Type B pancreatic cell (in vitro differentiated cells): ENCODE measurements around the gene BCL11A. TPM values are rescaled to one million over a fixed set of nuclear protein-coding genes. Genes with fewer than 3 reads are reported as not detected.

Experiments used
- DNase-seq: peaks from one replicate; pipeline ENCODE4 v3.0.0; 2021; ENCODE audit warnings: mixed read lengths; ENCODE audit not compliant: unreplicated experiment; ENCODE audit errors: extremely low spot score
- H3K27ac Mint-ChIP-seq: 2 replicates; pipeline ENCODE4 v1.8.0; 2021; ENCODE audit warnings: mild to moderate bottlenecking, mixed read lengths
- H3K27me3 Mint-ChIP-seq: 2 replicates; pipeline ENCODE4 v1.8.0; 2021; ENCODE audit warnings: mixed read lengths
- H3K36me3 Mint-ChIP-seq: 2 replicates; pipeline ENCODE4 v1.8.0; 2021; ENCODE audit warnings: mixed read lengths
- H3K4me1 Mint-ChIP-seq: one replicate; pipeline ENCODE4 v1.8.0; 2021; ENCODE audit warnings: mixed read lengths; ENCODE audit not compliant: unreplicated experiment
- H3K4me3 Mint-ChIP-seq: 2 replicates; pipeline ENCODE4 v1.8.0; 2021; ENCODE audit warnings: mild to moderate bottlenecking, mixed read lengths
- H3K9me3 Mint-ChIP-seq: 2 replicates; pipeline ENCODE4 v1.8.0; 2021; ENCODE audit warnings: mixed read lengths
- CTCF ChIP-seq: fragments of 200-600 bp; sonication (generic); conservative IDR thresholded peaks from 2 replicates; pipeline ENCODE4 v1.5.0; 2021; ENCODE audit warnings: antibody characterized with exemption, mild to moderate bottlenecking
- total RNA-seq: library from RNA; stranded (reverse); gene quantifications from 2 replicates; pipeline ENCODE4 v1.2.1, GENCODE V29; 2021; ENCODE audit warnings: low replicate concordance

The BCL11A gene
- total RNA-seq, 1 donor from 2014 or later = 53.1 TPM

GRCh38 chr2:60519231-60519863 lies 34.1 kb downstream of the BCL11A start:
- Mint-ChIP-seq H3K9me3 (no peaks in the 10 kb centered on the region), H3K4me3 (peak overlapping the region; percentile 29), H3K27me3 (no peaks in the 10 kb centered on the region), H3K4me1 (peaks cover 55% of the 10 kb centered on the region), H3K36me3 (peaks cover 38% of the 10 kb centered on the region), H3K27ac (no peak overlapping the region)
- no peak for DNase-seq
- TF ChIP-seq CTCF = no peak

GRCh38 chr2:60518567-60518966 lies 34.9 kb downstream of the BCL11A start:
- Mint-ChIP-seq H3K4me1 (peaks cover 53% of the 10 kb centered on the region), H3K9me3 (no peaks in the 10 kb centered on the region), H3K27ac (no peak overlapping the region), H3K27me3 (no peaks in the 10 kb centered on the region), H3K36me3 (peaks cover 34% of the 10 kb centered on the region), H3K4me3 (no peak overlapping the region)
- no peak for DNase-seq
- no peak for TF ChIP-seq CTCF

- H3K4me1 Mint-ChIP-seq = peaks cover 54% of the 10 kb centered on the region
- no peaks in the 10 kb centered on the region for H3K9me3 Mint-ChIP-seq
- no peaks in the 10 kb centered on the region for H3K27me3 Mint-ChIP-seq
- H3K36me3 Mint-ChIP-seq = peaks cover 36% of the 10 kb centered on the region
- H3K4me3 Mint-ChIP-seq = no peak overlapping the region
- no peak overlapping the region for H3K27ac Mint-ChIP-seq
- no peak for DNase-seq
- no peak for TF ChIP-seq CTCF
These were observed 36.0 kb downstream of the BCL11A start for GRCh38 chr2:60517446-60517845.

GRCh38 chr2:60516826-60517225 lies 36.6 kb downstream of the BCL11A start:
- H3K4me3 Mint-ChIP-seq = no peak overlapping the region
- H3K4me1 Mint-ChIP-seq = peaks cover 53% of the 10 kb centered on the region
- peak overlapping the region; percentile 15 for H3K27ac Mint-ChIP-seq
- TF ChIP-seq CTCF = no peak
- peaks cover 31% of the 10 kb centered on the region for H3K36me3 Mint-ChIP-seq
- no peaks in the 10 kb centered on the region for H3K9me3 Mint-ChIP-seq
- H3K27me3 Mint-ChIP-seq = no peaks in the 10 kb centered on the region
- no peak for DNase-seq

GRCh38 chr2:60516383-60516811 lies 37.1 kb downstream of the BCL11A start:
- peaks cover 29% of the 10 kb centered on the region for H3K36me3 Mint-ChIP-seq
- no peaks in the 10 kb centered on the region for H3K27me3 Mint-ChIP-seq
- peak overlapping the region; percentile 7 for H3K4me3 Mint-ChIP-seq
- peak overlapping the region; percentile 15 for H3K27ac Mint-ChIP-seq
- no peak for TF ChIP-seq CTCF
- H3K4me1 Mint-ChIP-seq = peaks cover 53% of the 10 kb centered on the region
- no peaks in the 10 kb centered on the region for H3K9me3 Mint-ChIP-seq
- DNase-seq = no peak
